CD14-positive monocyte (primary cell): Measurements from ENCODE around the gene RAPGEFL1. TPM values are rescaled to one million over a fixed set of nuclear protein-coding genes. Genes with fewer than 3 reads are reported as not detected.
A peak's percentile ranks its signal among the peaks of the same experiment; 100 is the strongest.

Source experiments
- DNase-seq, 3 donors: peaks; one replicate each; pipeline ENCODE4 v3.0.0-alpha.2; 2011 to 2022
- H2AFZ ChIP-seq: 2 replicates; pipeline ENCODE4 v1.6.0; 2012; ENCODE audit warnings: mild to moderate bottlenecking, low read depth, low read length, inconsistent platforms; ENCODE audit not compliant: insufficient read depth, poor library complexity, severe bottlenecking
- H3K27ac ChIP-seq, 2 donors: 1 replicate in 1 of 2; 2 replicates in 1 of 2; pipeline ENCODE4 v1.5.1; 2012 to 2013; ENCODE audit warnings: low read length in 2 of 2, control low read depth in 1 of 2, inconsistent platforms in 1 of 2, low read depth in 1 of 2, mild to moderate bottlenecking in 1 of 2
- H3K27me3 ChIP-seq, 2 donors: one replicate each; pipeline versions ENCODE4 v1.6.0 to v1.6.1; 2011 to 2013; ENCODE audit warnings: low read length in 2 of 2; ENCODE audit not compliant: control insufficient read depth in 2 of 2, insufficient read depth in 2 of 2
- H3K36me3 ChIP-seq, 2 donors: replicated peaks in 1 of 2; 1 replicate in 1 of 2; 2 replicates in 1 of 2; pipeline versions ENCODE4 v1.5.1 to v1.6.1; 2012 to 2013; ENCODE audit warnings: low read length in 2 of 2, control low read depth in 1 of 2, inconsistent platforms in 1 of 2, mild to moderate bottlenecking in 1 of 2; ENCODE audit not compliant: insufficient read depth in 2 of 2, control insufficient read depth in 1 of 2
- H3K4me1 ChIP-seq, 2 donors: 1 replicate in 1 of 2; 2 replicates in 1 of 2; pipeline versions ENCODE4 v1.5.1 to v1.6.1; 2012 to 2013; ENCODE audit warnings: low read length in 2 of 2, control low read depth in 1 of 2, inconsistent platforms in 1 of 2, mild to moderate bottlenecking in 1 of 2, moderate library complexity in 1 of 2; ENCODE audit not compliant: insufficient read depth in 2 of 2, control insufficient read depth in 1 of 2
- H3K4me2 ChIP-seq: replicated peaks from 2 replicates; pipeline ENCODE3; 2012; ENCODE audit warnings: low read length, moderate library complexity, mild to moderate bottlenecking; ENCODE audit not compliant: poor library complexity, severe bottlenecking; ENCODE audit errors: extremely low read depth
- H3K4me3 ChIP-seq, 3 experiments: fragments of 200-600 bp in 1 of 3; sonication (generic) in 1 of 3; replicated peaks in 1 of 3; 1 replicate in 2 of 3; 2 replicates in 1 of 3; pipeline ENCODE4 v1.5.1; 2011 to 2013; ENCODE audit warnings: low read length in 3 of 3, mild to moderate bottlenecking in 3 of 3, control low read depth in 2 of 3, low read depth in 2 of 3, inconsistent platforms in 1 of 3, moderate library complexity in 1 of 3
- H3K79me2 ChIP-seq: 2 replicates; pipeline ENCODE4 v1.6.0; 2012; ENCODE audit warnings: mild to moderate bottlenecking, control low read depth, inconsistent platforms, low read length, moderate library complexity; ENCODE audit not compliant: insufficient read depth
- H3K9ac ChIP-seq: 2 replicates; pipeline ENCODE4 v1.6.0; 2017; ENCODE audit warnings: low read length, mild to moderate bottlenecking; ENCODE audit not compliant: insufficient read depth, poor library complexity, severe bottlenecking
- H3K9me3 ChIP-seq, 2 donors: replicated peaks in 1 of 2; 1 replicate in 1 of 2; 2 replicates in 1 of 2; pipeline versions ENCODE4 v1.5.1 to v1.6.1; 2012 to 2013; ENCODE audit warnings: low read length in 2 of 2, control low read depth in 1 of 2; ENCODE audit not compliant: control insufficient read depth in 1 of 2, insufficient read depth in 1 of 2
- H4K20me1 ChIP-seq: 2 replicates; pipeline ENCODE4 v1.6.0; 2012; ENCODE audit warnings: mild to moderate bottlenecking, low read length, control low read depth, moderate library complexity; ENCODE audit not compliant: insufficient read depth
- H3K27ac Mint-ChIP-seq, 7 donors: one replicate each; pipeline ENCODE4 v1.8.0; 2020; ENCODE audit warnings: mild to moderate bottlenecking in 7 of 7, mixed read lengths in 7 of 7, moderate library complexity in 6 of 7, inconsistent platforms in 2 of 7
- H3K27me3 Mint-ChIP-seq, 3 donors: one replicate each; pipeline ENCODE4 v1.8.0; 2021 to 2022; ENCODE audit warnings: low read depth in 3 of 3, mild to moderate bottlenecking in 3 of 3, mixed read lengths in 3 of 3, moderate library complexity in 3 of 3, inconsistent platforms in 1 of 3
- H3K36me3 Mint-ChIP-seq, 2 donors: one replicate each; pipeline ENCODE4 v1.8.0; 2020; ENCODE audit warnings: mixed read lengths in 2 of 2, inconsistent platforms in 1 of 2, mild to moderate bottlenecking in 1 of 2
- H3K4me1 Mint-ChIP-seq: one replicate; pipeline ENCODE4 v1.8.0; 2020; ENCODE audit warnings: mild to moderate bottlenecking, mixed read lengths
- H3K4me3 Mint-ChIP-seq, 2 donors: one replicate each; pipeline ENCODE4 v1.8.0; 2020; ENCODE audit warnings: mild to moderate bottlenecking in 2 of 2, mixed read lengths in 2 of 2, moderate library complexity in 1 of 2
- H3K9me3 Mint-ChIP-seq, 7 donors: one replicate each; pipeline ENCODE4 v1.8.0; 2020 to 2022; ENCODE audit warnings: mixed read lengths in 7 of 7, mild to moderate bottlenecking in 6 of 7, moderate library complexity in 6 of 7, inconsistent platforms in 2 of 7
- WGBS: methylation state at CpG from one replicate; pipeline ENCODE4 v1.1.5; 2013; ENCODE audit warnings: missing lambda C conversion rate; ENCODE audit not compliant: insufficient coverage; 5-methylcytosine and 5-hydroxymethylcytosine counted together
- intact Hi-C, 2 donors: fragments of 100-400 bp; cut with micrococcal nuclease; formaldehyde crosslinking; loops; one replicate each; pipeline versions ENCODE4 v1.15.0 to v1.15.1; 2023
- polyA plus RNA-seq, 3 donors: library from polyadenylated mRNA; depleted of rRNA in 1 of 3; unstranded in 2 of 3; stranded (reverse) in 1 of 3; fragments of 300-500 nt in 2 of 3; fragments of >200 nt in 1 of 3; fragmentation: Illumina TruSeq in 2 of 3; gene quantifications; 1 replicate in 2 of 3; 2 replicates in 1 of 3; pipeline ENCODE4 v1.2.3, GENCODE V29; 2012 to 2021
- TF ChIP-seq, protein P1 (sequence below): fragments of 200-600 bp; IDR thresholded peaks from one replicate; pipeline ENCODE4 v1.8.0; 2022; ENCODE audit warnings: antibody characterized with exemption, mild to moderate bottlenecking

RAPGEFL1 gene
- polyA plus RNA-seq, 3 donors = 0.09 to 6.1 (median 0.10) TPM

DNA sequence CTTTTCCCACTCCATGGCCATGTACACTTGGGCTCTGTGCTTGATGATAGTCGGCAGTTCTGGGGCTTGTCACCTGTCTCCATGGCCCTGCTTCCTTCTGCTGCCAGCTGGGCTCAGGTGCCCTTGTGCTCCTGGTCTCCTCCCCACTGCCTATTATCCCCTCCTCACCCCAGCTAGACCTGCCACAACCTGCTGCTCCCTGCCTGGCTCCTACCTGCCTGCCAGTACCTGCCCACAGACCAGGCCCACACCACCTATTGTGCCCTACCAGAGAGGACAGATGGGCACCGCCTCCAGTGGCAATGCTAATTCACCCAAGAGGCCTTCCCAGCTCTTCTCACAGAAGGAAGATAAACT lies 538 bp upstream of the RAPGEFL1 start:
- H4K20me1 ChIP-seq = peaks cover 6% of the 10 kb centered on the region
- peak overlapping the region in 1 of 7 donors; percentile 25 for H3K27ac Mint-ChIP-seq
- H3K27me3 Mint-ChIP-seq = peaks cover 7 to 21% (median 11%) of the 10 kb centered on the region in 3 donors
- peaks cover 9% of the 10 kb centered on the region for H3K4me1 Mint-ChIP-seq
- H3K36me3 ChIP-seq = peaks cover 27 to 45% of the 10 kb centered on the region in 2 donors
- no peak overlapping the region for H2AFZ ChIP-seq
- no peak overlapping the region for H3K27ac ChIP-seq
- no peak overlapping the region for H3K4me2 ChIP-seq
- peaks cover 0 to 3% (median 0%) of the 10 kb centered on the region in 7 donors for H3K9me3 Mint-ChIP-seq
- H3K4me1 ChIP-seq = peaks cover 12 to 15% of the 10 kb centered on the region in 2 donors
- H3K79me2 ChIP-seq = no peaks in the 10 kb centered on the region
- H3K9me3 ChIP-seq = no peaks in the 10 kb centered on the region
- TF ChIP-seq, protein P1, sequence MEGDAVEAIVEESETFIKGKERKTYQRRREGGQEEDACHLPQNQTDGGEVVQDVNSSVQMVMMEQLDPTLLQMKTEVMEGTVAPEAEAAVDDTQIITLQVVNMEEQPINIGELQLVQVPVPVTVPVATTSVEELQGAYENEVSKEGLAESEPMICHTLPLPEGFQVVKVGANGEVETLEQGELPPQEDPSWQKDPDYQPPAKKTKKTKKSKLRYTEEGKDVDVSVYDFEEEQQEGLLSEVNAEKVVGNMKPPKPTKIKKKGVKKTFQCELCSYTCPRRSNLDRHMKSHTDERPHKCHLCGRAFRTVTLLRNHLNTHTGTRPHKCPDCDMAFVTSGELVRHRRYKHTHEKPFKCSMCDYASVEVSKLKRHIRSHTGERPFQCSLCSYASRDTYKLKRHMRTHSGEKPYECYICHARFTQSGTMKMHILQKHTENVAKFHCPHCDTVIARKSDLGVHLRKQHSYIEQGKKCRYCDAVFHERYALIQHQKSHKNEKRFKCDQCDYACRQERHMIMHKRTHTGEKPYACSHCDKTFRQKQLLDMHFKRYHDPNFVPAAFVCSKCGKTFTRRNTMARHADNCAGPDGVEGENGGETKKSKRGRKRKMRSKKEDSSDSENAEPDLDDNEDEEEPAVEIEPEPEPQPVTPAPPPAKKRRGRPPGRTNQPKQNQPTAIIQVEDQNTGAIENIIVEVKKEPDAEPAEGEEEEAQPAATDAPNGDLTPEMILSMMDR = no peak
- 100% methylated on average over 1 of the region's 2 CpGs for WGBS
- DNase-seq = no peak
- peak overlapping the region; percentile 27 to 84 for H3K4me3 Mint-ChIP-seq
- peaks cover 42 to 53% of the 10 kb centered on the region in 2 donors for H3K36me3 Mint-ChIP-seq
- H3K27me3 ChIP-seq = peaks cover 5 to 12% of the 10 kb centered on the region in 2 donors
- no peak overlapping the region for H3K9ac ChIP-seq
- peak overlapping the region in 1 of 3 experiments; percentile 74 for H3K4me3 ChIP-seq
- intact Hi-C loops = no loop called here

DNA sequence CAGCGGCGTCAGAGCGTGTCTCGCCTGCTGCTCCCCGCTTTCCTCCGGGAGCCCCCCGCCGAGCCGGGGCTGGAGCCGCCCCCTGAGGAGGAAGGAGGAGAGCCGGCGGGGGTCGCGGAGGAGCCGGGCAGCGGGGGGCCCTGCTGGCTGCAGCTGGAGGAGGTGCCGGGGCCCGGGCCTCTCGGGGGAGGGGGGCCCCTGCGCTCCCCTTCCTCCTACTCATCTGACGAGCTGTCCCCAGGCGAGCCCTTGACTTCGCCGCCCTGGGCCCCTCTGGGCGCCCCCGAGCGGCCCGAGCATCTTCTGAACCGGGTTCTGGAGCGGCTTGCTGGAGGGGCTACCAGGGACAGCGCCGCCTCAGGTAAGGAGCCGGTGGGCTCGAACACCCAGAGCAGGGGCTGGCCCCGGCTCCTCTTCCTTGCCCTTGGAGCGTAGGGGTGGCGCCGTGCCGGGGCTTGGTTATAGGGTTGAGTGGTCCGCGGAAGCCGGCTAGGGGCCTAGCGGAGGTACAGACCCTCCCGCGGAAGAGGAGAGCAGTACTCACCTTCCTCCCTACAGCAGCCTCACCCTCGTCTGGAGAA lies 841 bp downstream of the RAPGEFL1 start:
- Histone ChIP-seq H3K9ac (no peak overlapping the region), H3K4me2 (peak overlapping the region; percentile 93), H3K36me3 (peaks cover 16 to 34% of the 10 kb centered on the region in 2 donors), H3K27me3 (peaks cover 5 to 12% of the 10 kb centered on the region in 2 donors), H3K9me3 (no peaks in the 10 kb centered on the region), H3K4me1 (peaks cover 12 to 15% of the 10 kb centered on the region in 2 donors), H3K4me3 (peak overlapping the region in 1 of 3 experiments; percentile 74), H3K27ac (no peak overlapping the region), H2AFZ (no peak overlapping the region), H4K20me1 (peaks cover 6% of the 10 kb centered on the region), H3K79me2 (no peaks in the 10 kb centered on the region)
- Mint-ChIP-seq H3K4me1 (peaks cover 9% of the 10 kb centered on the region), H3K27ac (no peak overlapping the region), H3K36me3 (peaks cover 32 to 40% of the 10 kb centered on the region in 2 donors), H3K9me3 (peaks cover 0 to 3% (median 0%) of the 10 kb centered on the region in 7 donors), H3K4me3 (peak overlapping the region; percentile 41 to 73), H3K27me3 (peaks cover 7 to 21% (median 11%) of the 10 kb centered on the region in 3 donors)
- TF ChIP-seq, protein P1 = no peak
- intact Hi-C loops = no loop called here
- WGBS = 24% methylated on average over 25 of the region's 46 CpGs
- DNase-seq = no peak
